Heart right ventricle (tissue), 16 donors: ENCODE results near the gene HMGB2. TPM values are rescaled to one million over a fixed set of nuclear protein-coding genes. Genes with fewer than 3 reads are reported as not detected.

Experiments
- ATAC-seq, 8 donors: fragments of 200-7000 bp; cut with Tn5 transposase; one replicate each; pipeline ENCODE4 v1.9.1; 2020; ENCODE audit warnings: mild to moderate bottlenecking in 8 of 8, moderate library complexity in 8 of 8, moderate number of reproducible peaks in 1 of 8
- DNase-seq, 2 donors: peaks; one replicate each; pipeline ENCODE4 v3.0.0-alpha.2; 2020
- H3K27ac ChIP-seq, 10 donors: fragments of 200-600 bp; sonication (generic) in 2 of 10; one replicate each; pipeline versions ENCODE4 v1.5.0 to v1.8.0; 2020 to 2022; ENCODE audit warnings: mild to moderate bottlenecking in 3 of 10
- H3K27me3 ChIP-seq, 7 donors: fragments of 200-600 bp; one replicate each; pipeline ENCODE4 v1.8.0; 2021 to 2022; ENCODE audit warnings: mild to moderate bottlenecking in 2 of 7
- H3K36me3 ChIP-seq, 9 donors: fragments of 200-600 bp; sonication (generic) in 1 of 9; one replicate each; pipeline versions ENCODE4 v1.5.0 to v1.8.0; 2020 to 2022; ENCODE audit warnings: mild to moderate bottlenecking in 2 of 9
- H3K4me1 ChIP-seq, 9 donors: fragments of 200-600 bp; sonication (generic) in 1 of 9; one replicate each; pipeline versions ENCODE4 v1.5.0 to v1.8.0; 2020 to 2022; ENCODE audit warnings: mild to moderate bottlenecking in 4 of 9
- H3K4me3 ChIP-seq, 10 donors: fragments of 200-600 bp; sonication (generic) in 2 of 10; one replicate each; pipeline versions ENCODE4 v1.5.0 to v1.8.0; 2020 to 2022; ENCODE audit warnings: mild to moderate bottlenecking in 7 of 10, moderate library complexity in 2 of 10
- H3K9me3 ChIP-seq, 11 donors: fragments of 200-600 bp in 10 of 11; sonication (generic) in 2 of 11; one replicate each; pipeline versions ENCODE4 v1.5.0 to v1.8.0; 2013 to 2022; ENCODE audit warnings: mild to moderate bottlenecking in 2 of 11, control low read depth in 1 of 11, moderate library complexity in 1 of 11
- CTCF ChIP-seq, 9 donors: fragments of 200-600 bp; sonication (generic) in 2 of 9; IDR thresholded peaks; one replicate each; pipeline versions ENCODE4 v1.5.0 to v1.8.0; 2021 to 2022; ENCODE audit warnings: antibody characterized with exemption in 9 of 9, mild to moderate bottlenecking in 5 of 9, moderate library complexity in 1 of 9
- WGBS, 2 donors: extraction: QIAGEN DNeasy Blood & Tissue Kit; methylation state at CpG; one replicate each; pipeline ENCODE4 v1.1.7; 2013; ENCODE audit warnings: inconsistent platforms in 1 of 2; 5-methylcytosine and 5-hydroxymethylcytosine counted together
- intact Hi-C, 10 donors: fragments of 100-400 bp; cut with DNase I; formaldehyde crosslinking; loops; one replicate each; pipeline versions ENCODE4 v1.11.1 to v1.14.2; 2022
- polyA plus RNA-seq, 2 donors: library from polyadenylated mRNA; stranded (reverse); fragments of 200-250 nt; gene quantifications; one replicate each; pipeline ENCODE4 v1.2.3, GENCODE V29; 2013
- total RNA-seq, 10 donors: library from RNA; stranded (reverse); fragmentation: NEBNext Ultra II Directional in 3 of 10; extraction: Animal tissue kit (Norgen Biotek cat#: 25700) in 3 of 10; gene quantifications; one replicate each; pipeline versions ENCODE4 v1.2.1 to v1.2.4, GENCODE V29; 2021 to 2023
- donor health status: Arrhythmogenic right ventricular cardiomyopathy.
- donor health status: ischemic (EF 13 %, LVEDD 7.1; RV severe dilation, severe dysfunction).
- donor health status: healthy with polysubstance abuse.
- donor health status: DM: no; HTN: yes; CAD: no.
- donor health status: DM: no; HTN: no; CAD: no.
- donor health status: ischemic (EF 25% LVEDD 6.9; RV normal size, moderate dysfunction).
- donor health status: ischemic (EF 25% LVEDD 5.7; RV mildly dilated, moderate dysfunction).
- donor health status: healthy.
- donor health status: DM: yes; HTN: yes; CAD: no.
- donor health status: Ischemic cardiomyopathy.
- donor health status: ischemic (EF 35%, LVEDD 5.7; RV mildly dilated, moderate dysfunction).
- donor health status: nonischemic (EF 11% LVEDD 7.7; RV severe dilation, severe dysfunction).
- donor health status: DM: yes; HTN: yes; CAD: no.
- donor health status: PGD.
- donor health status: ischemic (EF 29% LVEDD 5.4; RV normal size, mild dysfunction).
- donor health status: nonischemic (EF 23%, LVEDD 6.1; RV moderate dilation, normal function).

HMGB2 gene
- total and polyA plus RNA-seq, 12 donors = 27.3 to 97.6 (median 49.8) TPM

- TF ChIP-seq CTCF (IDR thresholded peaks at IDR 0.05) = no peak
- ATAC-seq = no peak
- no peak for DNase-seq
- Histone ChIP-seq H3K27me3 (no peaks in the 10 kb centered on the region), H3K27ac (no peak overlapping the region), H3K36me3 (peaks cover 0 to 55% (median 0%) of the 10 kb centered on the region in 9 donors), H3K4me3 (no peak overlapping the region), H3K9me3 (no peaks in the 10 kb centered on the region), H3K4me1 (peaks cover 0 to 18% (median 10%) of the 10 kb centered on the region in 9 donors)
- WGBS, 2 donors = 92 to 93% methylated on average over 2 of the region's 2 CpGs
- intact Hi-C loops = loop anchor here in 9 of 10 donors (1.0 to 10.0 kb wide), 9 partner anchors 97 to 995 kb away; no protein-coding TSS in a partner anchor
Measured at GRCh38 chr4:173319696-173320095, 14.5 kb downstream of the HMGB2 start.

GRCh38 chr4:173318648-173319211 is 15.4 kb downstream of the HMGB2 start:
- intact Hi-C loops = loop anchor here in 9 of 10 donors (1.0 to 10.0 kb wide), 9 partner anchors 98 to 996 kb away; no protein-coding TSS in a partner anchor
- 10 to 11% methylated on average over 3 of the region's 3 CpGs for WGBS, 2 donors
- peaks cover 0 to 18% (median 10%) of the 10 kb centered on the region in 9 donors for H3K4me1 ChIP-seq
- H3K4me3 ChIP-seq = no peak overlapping the region
- peak overlapping the region in 2 of 10 donors; percentile 47 to 67 for H3K27ac ChIP-seq
- peaks cover 0 to 59% (median 0%) of the 10 kb centered on the region in 9 donors for H3K36me3 ChIP-seq
- peak; percentile 20 to 73 (median 52) for TF ChIP-seq CTCF (IDR thresholded peaks at IDR 0.05)
- ATAC-seq = peak; percentile 28 to 83 (median 70)
- no peak for DNase-seq
- no peaks in the 10 kb centered on the region for H3K27me3 ChIP-seq
- H3K9me3 ChIP-seq = no peaks in the 10 kb centered on the region

DNA sequence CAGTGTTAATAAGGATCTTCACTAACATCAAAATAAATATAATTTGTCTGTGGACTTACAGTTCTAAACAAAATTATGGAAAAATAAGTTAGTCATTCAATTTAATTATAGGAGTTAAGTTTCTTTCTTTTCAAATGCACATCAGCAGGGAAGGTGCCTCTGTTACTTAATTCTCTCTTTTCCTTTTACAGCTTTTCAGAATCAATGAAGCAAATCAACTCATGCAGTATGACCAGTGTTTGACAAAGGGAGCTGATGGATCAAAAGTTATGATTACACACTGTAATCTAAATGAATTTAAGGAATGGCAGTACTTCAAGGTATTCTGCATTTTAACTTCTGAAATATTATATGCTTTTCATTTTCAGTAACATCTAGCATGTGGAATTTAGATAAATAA is 15.9 kb downstream of the HMGB2 start:
- no peak overlapping the region for H3K4me3 ChIP-seq
- DNase-seq (no peak), ATAC-seq (no peak)
- no peak for TF ChIP-seq CTCF (IDR thresholded peaks at IDR 0.05)
- H3K4me1 ChIP-seq = peaks cover 0 to 18% (median 10%) of the 10 kb centered on the region in 9 donors
- H3K27ac ChIP-seq = peak overlapping the region in 1 of 10 donors; percentile 47
- H3K27me3 ChIP-seq = no peaks in the 10 kb centered on the region
- H3K36me3 ChIP-seq = peaks cover 0 to 62% (median 0%) of the 10 kb centered on the region in 9 donors
- intact Hi-C loops = loop anchor here in 9 of 10 donors (1.0 to 10.0 kb wide), 8 partner anchors 99 to 997 kb away; no protein-coding TSS in a partner anchor
- no peaks in the 10 kb centered on the region for H3K9me3 ChIP-seq

DNA sequence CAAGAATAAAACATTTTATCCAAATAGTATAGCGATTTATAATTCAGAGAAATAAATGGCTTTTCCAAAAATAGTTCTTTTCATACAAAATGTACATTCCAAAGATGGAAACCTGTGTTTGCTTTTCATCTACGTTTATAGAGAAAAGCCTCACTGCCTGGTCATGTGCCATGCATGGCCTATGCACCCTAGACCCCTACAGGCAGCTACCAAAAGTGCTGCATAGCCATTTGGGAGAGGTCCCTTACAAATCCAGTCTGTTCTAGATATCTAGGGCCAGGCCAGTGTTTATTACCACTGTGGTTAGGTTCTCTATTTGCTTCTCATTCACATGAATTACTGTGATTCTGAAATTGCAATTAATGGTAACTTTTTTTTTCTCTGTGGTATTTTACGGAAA is 17.2 kb downstream of the HMGB2 start:
- Histone ChIP-seq H3K36me3 (peaks cover 0 to 56% (median 0%) of the 10 kb centered on the region in 9 donors), H3K27ac (no peak overlapping the region), H3K27me3 (no peaks in the 10 kb centered on the region), H3K4me1 (peaks cover 0 to 18% (median 10%) of the 10 kb centered on the region in 9 donors), H3K9me3 (no peaks in the 10 kb centered on the region), H3K4me3 (no peak overlapping the region)
- no peak for DNase-seq
- intact Hi-C loops = loop anchor here in 9 of 10 donors (2.0 to 10.0 kb wide), 6 partner anchors 96 to 998 kb away; no protein-coding TSS in a partner anchor
- TF ChIP-seq CTCF (IDR thresholded peaks at IDR 0.05) = peak in 1 of 9 donors; percentile 4
- WGBS, 2 donors = 85 to 89% methylated on average over 3 of the region's 3 CpGs
- ATAC-seq = no peak
